Hepatocyte (in vitro differentiated cells): Measurements from ENCODE around the gene STKLD1.

Experiments
- EZH2 ChIP-seq: fragments of 200-600 bp; sonication (generic); IDR thresholded peaks from 2 replicates; pipeline ENCODE4 v1.6.1; 2016; ENCODE audit warnings: antibody characterized with exemption, mild to moderate bottlenecking, borderline replicate concordance
- TF ChIP-seq, protein P1 (sequence below): fragments of 200-600 bp; sonication (generic); IDR thresholded peaks from 2 replicates; pipeline ENCODE4 v1.5.1; 2016; ENCODE audit warnings: antibody characterized with exemption, mild to moderate bottlenecking; ENCODE audit not compliant: poor library complexity

GRCh38 chr9:133437753-133438531 is 61.8 kb downstream of the STKLD1 start:
- TF ChIP-seq, protein P1, sequence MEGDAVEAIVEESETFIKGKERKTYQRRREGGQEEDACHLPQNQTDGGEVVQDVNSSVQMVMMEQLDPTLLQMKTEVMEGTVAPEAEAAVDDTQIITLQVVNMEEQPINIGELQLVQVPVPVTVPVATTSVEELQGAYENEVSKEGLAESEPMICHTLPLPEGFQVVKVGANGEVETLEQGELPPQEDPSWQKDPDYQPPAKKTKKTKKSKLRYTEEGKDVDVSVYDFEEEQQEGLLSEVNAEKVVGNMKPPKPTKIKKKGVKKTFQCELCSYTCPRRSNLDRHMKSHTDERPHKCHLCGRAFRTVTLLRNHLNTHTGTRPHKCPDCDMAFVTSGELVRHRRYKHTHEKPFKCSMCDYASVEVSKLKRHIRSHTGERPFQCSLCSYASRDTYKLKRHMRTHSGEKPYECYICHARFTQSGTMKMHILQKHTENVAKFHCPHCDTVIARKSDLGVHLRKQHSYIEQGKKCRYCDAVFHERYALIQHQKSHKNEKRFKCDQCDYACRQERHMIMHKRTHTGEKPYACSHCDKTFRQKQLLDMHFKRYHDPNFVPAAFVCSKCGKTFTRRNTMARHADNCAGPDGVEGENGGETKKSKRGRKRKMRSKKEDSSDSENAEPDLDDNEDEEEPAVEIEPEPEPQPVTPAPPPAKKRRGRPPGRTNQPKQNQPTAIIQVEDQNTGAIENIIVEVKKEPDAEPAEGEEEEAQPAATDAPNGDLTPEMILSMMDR = peak; percentile 15
- TF ChIP-seq EZH2 = no peak
